ENCODE data around the gene SLC1A5. TPM values are rescaled to one million over a fixed set of nuclear protein-coding genes. Genes with fewer than 3 reads are reported as not detected.

SLC1A5 gene
- total RNA-seq, 1 experiment from 2014 or later = 284 TPM

GRCh38 chr19:46786236-46787039, 2.0 kb downstream of the SLC1A5 start (continued):
- TF ChIP-seq SP1 (IDR thresholded peaks at IDR 0.05; ENCODE audit: low read depth) (no peak; the same call in 1 of the 2 replicates), POLR2AphosphoS5 (IDR thresholded peaks at IDR 0.05; ENCODE audit: low read depth, low read length) (peak; percentile 42), REST (IDR thresholded peaks at IDR 0.05; ENCODE audit: low read depth) (no peak), SRF (IDR thresholded peaks at IDR 0.05; ENCODE audit: low read depth) (no peak), CEBPB (IDR thresholded peaks at IDR 0.05; ENCODE audit: low read depth) (no peak), FOSL1 (IDR thresholded peaks at IDR 0.05; ENCODE audit: low read depth) (peak; percentile 78), SIN3A (IDR thresholded peaks at IDR 0.05; ENCODE audit: low read depth) (peak; percentile 67)

- BruUV-seq (replicated peaks) = no TSS peak
- intact Hi-C loops (cut with micrococcal nuclease) = loop anchor here (5.0 kb wide), 1 partner anchor 46 kb away; no protein-coding TSS in a partner anchor
- H3K4me3 ChIP-seq (replicated peaks in 1 of 2; ENCODE audit: low read depth in 1 of 2, low read length in 2 of 2) = peak overlapping the region; percentile 93 to 96
- peaks cover 8% of the 10 kb centered on the region; the same call in 1 of the 2 replicates for H4K20me1 ChIP-seq (ENCODE audit: insufficient read depth)
- no peak overlapping the region for H2AFZ ChIP-seq (ENCODE audit: low read depth, low read length, poor library complexity, severe bottlenecking)
- RAD21 ChIA-PET (ENCODE audit: low non-redundant PET in 1 of 2, low total read pairs in 2 of 2, uncharacterized antibody in 2 of 2, unreplicated experiment in 2 of 2) = no interaction called here
- no peaks in the 10 kb centered on the region for H3K9me2 ChIP-seq (ENCODE audit: insufficient read depth)
- peaks cover 22 to 41% of the 10 kb centered on the region in 2 experiments; a peak in 3 of 4 replicates for H3K36me3 ChIP-seq (ENCODE audit: control insufficient read depth in 1 of 2, insufficient read depth in 2 of 2, low read length in 2 of 2)
- peaks cover 75% of the 10 kb centered on the region for H3K79me2 ChIP-seq (ENCODE audit: insufficient read depth, low read length)
- POLR2A ChIA-PET = interaction anchor here (0.6 to 1.6 kb wide), 3 partner anchors 25 to 72 kb away, joined by 3 to 5 read pairs (median 4); no protein-coding TSS in a partner anchor
- no peaks in the 10 kb centered on the region for H3K27me3 ChIP-seq (ENCODE audit: insufficient read depth, low read length)
- DNase-seq (ENCODE audit: low read depth, low spot score) (no peak), ATAC-seq (no peak)
- H3K9ac ChIP-seq (ENCODE audit: low read length) = peak overlapping the region; percentile 92
- peak overlapping the region; percentile 77 for H3K4me2 ChIP-seq (ENCODE audit: low read length)
- CTCF ChIA-PET = interaction anchor here (1.2 to 1.3 kb wide), 2 partner anchors 32 to 55 kb away, joined by 3 to 7 read pairs; no protein-coding TSS in a partner anchor
- no peaks in the 10 kb centered on the region for H3K9me3 ChIP-seq (ENCODE audit: control insufficient read depth in 1 of 2, insufficient read depth in 1 of 2, low read depth in 1 of 2, low read length in 2 of 2)
- H3K27ac ChIP-seq (ENCODE audit: low read depth, low read length) = peak overlapping the region; percentile 91
- H3K4me1 ChIP-seq (ENCODE audit: control insufficient read depth in 1 of 2, insufficient read depth in 2 of 2, low read length in 2 of 2) = peaks cover 30 to 57% of the 10 kb centered on the region in 2 experiments
- no peak for TF ChIP-seq YY1 (IDR thresholded peaks at IDR 0.05; ENCODE audit: extremely low read depth, insufficient replicate concordance, low read depth, low read length)
- no peak for TF ChIP-seq MAX (IDR thresholded peaks at IDR 0.05)
- no peak for TF ChIP-seq CBX3 (IDR thresholded peaks at IDR 0.05; ENCODE audit: low read depth)
- TF ChIP-seq ZNF274 (IDR thresholded peaks at IDR 0.05; ENCODE audit: low read depth, low read length) = no peak
- TF ChIP-seq SRF (IDR thresholded peaks at IDR 0.05; ENCODE audit: low read depth) = no peak
- no peak for TF ChIP-seq ZFX (IDR thresholded peaks at IDR 0.05)
- TF ChIP-seq RAD21 (IDR thresholded peaks at IDR 0.05; ENCODE audit: low read depth) = no peak
- no peak for TF ChIP-seq ELF1 (IDR thresholded peaks at IDR 0.05; ENCODE audit: borderline replicate concordance, low read depth)
- TF ChIP-seq FOSL1 (IDR thresholded peaks at IDR 0.05; ENCODE audit: low read depth) = no peak
- TF ChIP-seq TCF7L2 (IDR thresholded peaks at IDR 0.05; ENCODE audit: borderline replicate concordance, extremely low read depth, insufficient read depth, insufficient read length) = no peak
- no peak for TF ChIP-seq ZBTB33 (IDR thresholded peaks at IDR 0.05; ENCODE audit: extremely low read depth, insufficient replicate concordance, low read length)
- no peak for TF ChIP-seq POLR2AphosphoS5 (IDR thresholded peaks at IDR 0.05; ENCODE audit: low read depth, low read length)
- no peak for TF ChIP-seq EZH2phosphoT487 (IDR thresholded peaks at IDR 0.05; ENCODE audit: borderline replicate concordance)
These were observed 2.5 kb downstream of the SLC1A5 start for GRCh38 chr19:46785980-46786235.

All from HCT116 (cell line).